Mucosa of descending colon (tissue), 3 donors: ENCODE measurements around the gene DAPL1. TPM values are rescaled to one million over a fixed set of nuclear protein-coding genes. Genes with fewer than 3 reads are reported as not detected.

Experiments
- ATAC-seq: fragments of 200-7000 bp; cut with Tn5 transposase; one replicate; pipeline ENCODE4 v1.9.1; 2020; ENCODE audit warnings: mild to moderate bottlenecking, moderate library complexity
- DNase-seq, 3 donors: peaks; one replicate each; pipeline ENCODE4 v3.0.0-alpha.2; 2020
- H3K36me3 ChIP-seq: fragments of 200-600 bp; one replicate; pipeline ENCODE4 v1.8.0; 2021; ENCODE audit warnings: low read depth, mild to moderate bottlenecking
- H3K4me1 ChIP-seq: fragments of 200-600 bp; one replicate; pipeline ENCODE4 v1.8.0; 2021; ENCODE audit warnings: low read depth, mild to moderate bottlenecking
- H3K4me3 ChIP-seq: fragments of 200-600 bp; one replicate; pipeline ENCODE4 v1.8.0; 2021; ENCODE audit warnings: mild to moderate bottlenecking
- H3K9me3 ChIP-seq: fragments of 200-600 bp; one replicate; pipeline ENCODE4 v1.8.0; 2021; ENCODE audit warnings: mild to moderate bottlenecking
- intact Hi-C, 2 donors: fragments of 100-400 bp; cut with DNase I in 1 of 2; cut with micrococcal nuclease in 1 of 2; formaldehyde crosslinking; loops; one replicate each; pipeline versions ENCODE4 v1.11.0 to v1.11.1; 2022; cut with DNase I, micrococcal nuclease
- total RNA-seq, 3 donors: library from RNA; stranded (reverse); fragmentation: NEBNext Ultra II Directional in 2 of 3; extraction: Animal tissue kit (Norgen Biotek cat#: 25700) in 2 of 3; gene quantifications; one replicate each; pipeline versions ENCODE4 v1.2.1 to v1.2.4, GENCODE V29; 2021 to 2023
- TF ChIP-seq, protein P1 (sequence below): fragments of 200-600 bp; IDR thresholded peaks from one replicate; pipeline ENCODE4 v1.8.0; 2022; ENCODE audit warnings: antibody characterized with exemption, mild to moderate bottlenecking
- donor health status: DM: no; HTN: no; CAD: no; lungs with moderate emphysema.
- donor health status: DM: no; HTN: no; CAD: no.
- donor health status: DM: no; HTN: yes; CAD: no.

DAPL1 gene
- total RNA-seq, 3 donors from 2014 or later = 1.2 TPM; not detected in 2

DNA sequence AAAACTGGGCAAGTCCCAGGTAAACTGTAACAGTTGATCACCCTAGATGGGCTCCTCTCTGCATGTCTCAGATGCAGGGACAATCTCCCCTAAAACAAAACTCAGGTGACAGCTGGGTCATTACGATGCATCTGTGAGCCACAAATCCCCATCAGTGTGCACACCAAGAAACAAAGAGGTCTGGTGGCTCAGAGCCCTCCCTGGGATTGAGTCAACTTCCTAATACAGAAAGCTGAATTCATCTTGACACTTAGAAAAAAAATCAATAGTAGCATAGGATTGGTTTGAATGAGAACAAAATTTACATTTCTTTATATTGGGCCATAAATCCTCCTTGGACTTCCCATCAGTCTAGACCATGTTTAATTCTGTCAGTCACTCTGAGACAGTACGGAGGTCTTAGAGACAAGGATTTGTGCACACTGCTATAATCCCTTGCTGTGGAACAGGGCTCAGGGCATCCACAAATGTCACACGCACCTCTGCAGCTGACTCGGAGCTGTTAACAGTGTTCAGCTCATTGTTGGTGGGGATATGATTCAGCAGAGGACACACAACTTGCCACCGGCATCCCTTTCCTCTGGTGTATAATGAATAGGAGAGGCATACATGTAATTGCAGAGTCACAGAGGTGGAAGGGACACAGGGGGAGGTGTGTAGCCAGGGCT lies 44.5 kb upstream of the DAPL1 start:
- Histone ChIP-seq H3K9me3 (no peaks in the 10 kb centered on the region), H3K4me1 (peaks cover 4% of the 10 kb centered on the region), H3K36me3 (no peaks in the 10 kb centered on the region), H3K4me3 (no peak overlapping the region)
- ATAC-seq = no peak
- TF ChIP-seq, protein P1, sequence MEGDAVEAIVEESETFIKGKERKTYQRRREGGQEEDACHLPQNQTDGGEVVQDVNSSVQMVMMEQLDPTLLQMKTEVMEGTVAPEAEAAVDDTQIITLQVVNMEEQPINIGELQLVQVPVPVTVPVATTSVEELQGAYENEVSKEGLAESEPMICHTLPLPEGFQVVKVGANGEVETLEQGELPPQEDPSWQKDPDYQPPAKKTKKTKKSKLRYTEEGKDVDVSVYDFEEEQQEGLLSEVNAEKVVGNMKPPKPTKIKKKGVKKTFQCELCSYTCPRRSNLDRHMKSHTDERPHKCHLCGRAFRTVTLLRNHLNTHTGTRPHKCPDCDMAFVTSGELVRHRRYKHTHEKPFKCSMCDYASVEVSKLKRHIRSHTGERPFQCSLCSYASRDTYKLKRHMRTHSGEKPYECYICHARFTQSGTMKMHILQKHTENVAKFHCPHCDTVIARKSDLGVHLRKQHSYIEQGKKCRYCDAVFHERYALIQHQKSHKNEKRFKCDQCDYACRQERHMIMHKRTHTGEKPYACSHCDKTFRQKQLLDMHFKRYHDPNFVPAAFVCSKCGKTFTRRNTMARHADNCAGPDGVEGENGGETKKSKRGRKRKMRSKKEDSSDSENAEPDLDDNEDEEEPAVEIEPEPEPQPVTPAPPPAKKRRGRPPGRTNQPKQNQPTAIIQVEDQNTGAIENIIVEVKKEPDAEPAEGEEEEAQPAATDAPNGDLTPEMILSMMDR = no peak
- intact Hi-C loops = loop anchor here in 1 of 2 donors (10.0 kb wide), 1 partner anchor 726 kb away; no protein-coding TSS in a partner anchor
- DNase-seq = no peak

DNA sequence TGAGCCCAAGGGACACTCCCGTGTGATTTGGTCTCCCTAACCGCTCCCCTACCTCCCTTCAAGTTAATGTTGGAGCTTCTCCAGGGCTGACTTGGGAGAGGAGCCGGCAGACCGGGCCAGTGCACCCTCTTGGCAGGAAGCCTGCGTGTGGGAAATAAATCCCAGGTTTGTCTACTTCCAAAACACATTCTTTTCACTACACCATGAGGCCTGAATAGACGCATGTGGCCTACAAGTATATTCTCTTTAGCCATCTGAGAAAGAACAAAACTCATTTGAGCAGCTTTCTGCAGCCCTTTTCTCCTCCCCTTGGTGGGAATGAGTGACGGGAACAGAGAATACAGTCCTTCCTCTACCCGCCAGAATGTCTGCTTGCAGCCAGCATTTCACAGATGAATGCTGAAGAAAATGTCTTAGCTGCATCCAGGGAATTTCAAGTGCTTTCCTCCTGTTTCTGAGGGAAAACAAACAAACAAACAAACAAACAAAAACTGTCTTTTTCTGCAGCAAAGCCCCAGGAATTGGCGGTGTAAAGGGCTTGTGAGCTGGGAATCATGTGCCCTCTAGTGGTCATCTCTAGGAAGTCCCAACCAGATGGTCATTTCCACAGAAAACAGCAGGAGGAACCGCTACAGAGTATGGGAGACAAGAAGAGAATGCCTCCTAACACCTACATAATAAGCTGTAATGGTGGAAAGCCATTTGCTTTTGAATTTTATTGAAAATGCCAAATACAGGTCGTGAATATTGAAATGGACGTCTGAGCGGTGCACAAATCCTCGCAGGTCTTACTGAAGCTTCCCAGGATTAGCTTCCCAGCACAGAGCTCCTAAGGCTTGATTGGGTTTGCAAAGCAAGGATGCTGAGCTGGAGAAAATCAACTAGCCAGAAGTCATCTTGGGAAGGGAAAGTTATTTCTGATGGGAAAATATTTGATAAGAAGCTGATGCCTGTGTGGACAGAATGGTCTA lies 41.2 kb upstream of the DAPL1 start:
- peaks cover 4% of the 10 kb centered on the region for H3K4me1 ChIP-seq
- no peak overlapping the region for H3K4me3 ChIP-seq
- intact Hi-C loops = loop anchor here in 1 of 2 donors (10.0 kb wide), 1 partner anchor 729 kb away; no protein-coding TSS in a partner anchor
- peak; percentile 85 for ATAC-seq
- H3K36me3 ChIP-seq = no peaks in the 10 kb centered on the region
- TF ChIP-seq, protein P1 = peak; percentile 71
- no peaks in the 10 kb centered on the region for H3K9me3 ChIP-seq
- DNase-seq = peak in 1 of 3 donors; percentile 46

DNA sequence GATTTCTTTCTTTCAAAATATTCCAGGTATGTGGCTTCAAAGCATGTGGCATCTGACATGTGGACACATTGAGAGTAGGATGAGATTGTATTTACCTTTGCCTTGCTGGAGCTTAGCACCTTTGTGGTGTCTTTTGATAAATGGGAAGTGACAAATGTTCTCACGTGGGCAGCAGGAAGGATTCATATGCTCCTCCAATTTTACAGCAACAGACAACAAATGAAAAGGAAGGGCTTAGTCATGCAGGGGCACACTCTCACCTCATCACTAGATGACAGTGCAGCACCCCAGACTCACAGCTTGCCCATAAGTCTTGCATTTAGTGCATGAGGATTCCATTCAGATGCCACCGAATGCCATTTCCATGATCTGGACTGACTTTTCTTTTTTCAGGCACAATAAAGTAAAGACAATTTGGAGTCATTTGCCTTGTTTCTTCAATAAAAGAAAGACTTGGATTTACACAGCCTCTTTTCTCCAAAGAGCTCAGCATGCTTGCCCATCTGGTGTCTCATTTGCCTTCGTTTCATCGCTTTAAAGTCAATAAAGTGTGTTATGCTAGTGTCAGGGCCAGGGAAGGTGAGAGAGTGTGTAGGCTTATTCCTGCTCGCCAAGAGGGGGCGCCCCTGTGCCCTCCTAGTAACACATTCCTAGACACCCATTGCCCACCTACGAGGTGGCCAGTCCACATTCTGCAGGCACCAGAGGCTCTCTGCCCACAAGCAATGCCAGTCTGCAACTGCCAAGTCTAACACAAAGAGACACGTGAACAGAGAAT lies 39.6 kb upstream of the DAPL1 start:
- H3K36me3 ChIP-seq = no peaks in the 10 kb centered on the region
- ATAC-seq (no peak), DNase-seq (no peak)
- no peaks in the 10 kb centered on the region for H3K9me3 ChIP-seq
- TF ChIP-seq, protein P1 = no peak
- peaks cover 4% of the 10 kb centered on the region for H3K4me1 ChIP-seq
- intact Hi-C loops = loop anchor here (5.0 to 10.0 kb wide), 2 partner anchors 723 to 731 kb away; no protein-coding TSS in a partner anchor
- H3K4me3 ChIP-seq = no peak overlapping the region

DNA sequence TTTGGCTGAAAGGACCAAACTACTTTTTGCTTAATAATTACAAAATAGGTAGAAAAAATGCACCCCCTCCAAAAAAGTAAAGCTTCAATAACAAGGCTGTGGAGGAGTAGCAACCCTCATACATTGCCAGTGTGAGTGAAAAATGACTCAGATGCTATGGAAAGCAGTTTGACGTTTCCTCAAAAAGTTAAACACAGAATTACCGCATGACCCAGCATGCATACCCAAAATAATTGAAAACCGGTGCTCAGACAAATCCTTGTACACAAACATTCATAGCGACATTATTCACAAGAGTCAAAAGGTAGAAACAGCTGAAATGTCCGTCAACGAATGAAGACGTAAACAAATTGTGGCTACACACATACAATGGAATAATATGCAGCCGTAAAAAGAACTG lies 38.8 kb upstream of the DAPL1 start:
- Histone ChIP-seq H3K4me1 (peaks cover 4% of the 10 kb centered on the region), H3K4me3 (no peak overlapping the region), H3K9me3 (no peaks in the 10 kb centered on the region), H3K36me3 (no peaks in the 10 kb centered on the region)
- intact Hi-C loops = loop anchor here (5.0 to 10.0 kb wide), 2 partner anchors 724 to 732 kb away; no protein-coding TSS in a partner anchor
- TF ChIP-seq, protein P1 = no peak
- ATAC-seq (no peak), DNase-seq (no peak)

DNA sequence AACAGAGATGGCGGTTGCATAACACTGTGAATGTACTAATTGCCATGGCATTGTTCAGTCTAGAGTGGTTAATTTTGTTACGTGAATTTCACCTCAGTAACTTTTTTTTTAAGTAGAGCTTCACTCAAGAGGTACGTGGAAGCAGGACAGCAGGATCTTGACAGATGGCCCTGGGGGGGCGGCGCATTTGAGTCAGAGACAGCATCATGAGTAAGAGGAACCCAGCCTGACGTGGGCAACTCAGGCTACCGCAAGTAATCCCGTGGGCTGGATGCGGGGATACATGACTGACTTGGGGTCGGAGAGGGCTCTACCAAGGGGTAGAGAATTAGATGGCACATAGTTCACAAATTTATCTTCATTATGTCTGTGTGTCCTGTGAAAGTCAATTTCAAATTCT lies 38.1 kb upstream of the DAPL1 start:
- TF ChIP-seq, protein P1 = no peak
- no peak for DNase-seq
- H3K4me3 ChIP-seq = no peak overlapping the region
- no peak for ATAC-seq
- H3K4me1 ChIP-seq = peaks cover 4% of the 10 kb centered on the region
- H3K36me3 ChIP-seq = no peaks in the 10 kb centered on the region
- intact Hi-C loops = loop anchor here (5.0 to 10.0 kb wide), 2 partner anchors 725 to 732 kb away; no protein-coding TSS in a partner anchor
- no peaks in the 10 kb centered on the region for H3K9me3 ChIP-seq
